ENCODE results near the gene ZNF266. TPM values are rescaled to one million over a fixed set of nuclear protein-coding genes. Genes with fewer than 3 reads are reported as not detected.

Gene ZNF266
- total RNA-seq, 1 donor from 2014 or later: 26.5 TPM

DNA sequence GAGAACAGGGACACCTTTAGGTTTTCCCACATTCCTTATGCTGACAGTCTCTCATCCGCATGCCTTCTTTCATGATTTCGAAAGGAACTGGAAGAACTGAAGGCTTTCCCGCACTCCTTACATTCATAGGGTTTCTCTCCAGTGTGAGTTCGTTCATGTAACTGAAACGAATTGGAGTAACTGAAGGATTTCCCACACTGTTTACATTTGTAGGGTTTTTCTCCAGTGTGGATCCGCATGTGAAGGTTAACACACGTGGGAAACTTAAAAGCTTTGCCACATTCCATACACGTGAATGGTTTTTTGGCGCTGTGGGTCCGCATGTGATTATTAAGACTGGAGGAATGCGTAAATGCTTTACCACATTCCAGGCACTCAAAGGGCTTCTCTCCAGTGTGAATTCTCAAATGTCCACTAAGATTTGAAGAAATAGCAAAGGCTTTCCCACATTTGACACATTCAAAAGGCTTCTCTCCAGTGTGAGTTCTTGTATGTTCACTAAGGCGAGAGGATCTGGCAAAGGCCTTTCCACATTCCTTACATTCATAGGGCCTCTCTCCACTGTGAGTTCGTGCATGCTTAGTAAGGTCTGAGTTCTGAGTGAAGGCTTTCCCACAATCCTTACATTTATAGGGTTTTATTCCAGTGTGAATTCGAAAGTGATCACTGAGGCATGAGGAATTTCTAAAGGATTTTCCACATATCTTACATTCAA lies 22.0 kb downstream of the ZNF266 start:
- H3K36me3 Mint-ChIP-seq (ENCODE audit: low read depth): peaks cover 82% of the 10 kb centered on the region
- peaks cover 78% of the 10 kb centered on the region for H3K9me3 Mint-ChIP-seq
- DNase-seq (ENCODE audit: low spot score): no peak
- no peaks in the 10 kb centered on the region for H3K27me3 Mint-ChIP-seq (ENCODE audit: low read depth)
- no peak overlapping the region for H3K27ac Mint-ChIP-seq
- H3K4me1 Mint-ChIP-seq (ENCODE audit: low read depth): no peaks in the 10 kb centered on the region
- intact Hi-C loops (cut with micrococcal nuclease): no loop called here
- no peak overlapping the region for H3K4me3 Mint-ChIP-seq (ENCODE audit: low read depth)

DNA sequence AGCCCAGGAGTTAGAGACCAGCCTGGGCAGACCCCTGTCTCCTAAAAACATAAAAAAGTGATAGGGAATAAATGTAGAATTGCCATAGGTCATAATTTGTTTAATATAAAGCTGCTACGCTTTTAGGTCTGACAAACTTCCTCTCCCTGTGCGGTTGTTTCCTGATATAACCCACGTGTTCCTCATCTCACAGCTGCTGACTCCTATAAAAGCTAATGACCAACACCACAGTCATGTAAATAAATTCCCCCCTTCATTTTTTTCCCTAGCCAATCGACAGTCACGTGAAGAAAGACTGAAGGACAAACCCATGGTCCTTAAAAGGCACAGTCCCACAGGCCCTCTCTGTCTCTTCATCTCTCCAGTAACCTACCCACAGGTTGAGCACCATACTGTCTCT lies 27.5 kb downstream of the ZNF266 start:
- H3K36me3 Mint-ChIP-seq (ENCODE audit: low read depth): peaks cover 42% of the 10 kb centered on the region
- H3K27ac Mint-ChIP-seq: no peak overlapping the region
- peak overlapping the region; percentile 35 for H3K4me3 Mint-ChIP-seq (ENCODE audit: low read depth)
- no peaks in the 10 kb centered on the region for H3K27me3 Mint-ChIP-seq (ENCODE audit: low read depth)
- peaks cover 4% of the 10 kb centered on the region for H3K4me1 Mint-ChIP-seq (ENCODE audit: low read depth)
- no peak for DNase-seq (ENCODE audit: low spot score)
- peaks cover 73% of the 10 kb centered on the region for H3K9me3 Mint-ChIP-seq
- intact Hi-C loops (cut with micrococcal nuclease): no loop called here

DNA sequence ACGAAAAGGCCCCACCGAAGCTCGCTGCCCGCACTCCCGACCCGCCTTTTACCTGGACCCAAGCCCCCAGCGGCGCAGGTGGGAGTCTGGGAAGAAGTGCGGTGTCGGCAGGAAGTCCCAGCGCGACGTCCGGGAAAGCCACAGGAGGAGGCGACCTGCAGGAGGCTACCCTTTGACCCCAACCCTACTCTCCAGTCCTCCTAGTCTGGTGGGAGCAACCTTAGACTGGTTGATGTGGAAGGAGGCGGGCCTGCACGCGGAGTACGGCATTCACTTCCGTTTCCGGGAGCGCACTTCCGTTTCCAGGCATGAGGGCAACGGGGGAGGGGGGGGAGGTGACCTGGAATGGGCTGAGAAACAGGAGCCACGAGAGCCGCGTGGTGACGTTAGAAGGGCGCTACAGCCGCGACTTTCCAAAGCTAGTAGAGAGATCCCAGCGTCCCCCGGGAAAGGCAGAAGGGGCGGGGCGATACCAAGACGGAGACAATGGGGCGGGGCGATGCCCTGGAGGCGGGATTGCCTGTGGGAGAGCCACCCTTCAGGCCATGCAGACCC lies 28.5 kb downstream of the ZNF266 start:
- DNase-seq (ENCODE audit: low spot score): peak; percentile 12
- peaks cover 4% of the 10 kb centered on the region for H3K4me1 Mint-ChIP-seq (ENCODE audit: low read depth)
- H3K27ac Mint-ChIP-seq: no peak overlapping the region
- intact Hi-C loops (cut with micrococcal nuclease): no loop called here
- H3K36me3 Mint-ChIP-seq (ENCODE audit: low read depth): peaks cover 35% of the 10 kb centered on the region
- no peaks in the 10 kb centered on the region for H3K27me3 Mint-ChIP-seq (ENCODE audit: low read depth)
- peaks cover 64% of the 10 kb centered on the region for H3K9me3 Mint-ChIP-seq
- peak overlapping the region; percentile 70 for H3K4me3 Mint-ChIP-seq (ENCODE audit: low read depth)

DNA sequence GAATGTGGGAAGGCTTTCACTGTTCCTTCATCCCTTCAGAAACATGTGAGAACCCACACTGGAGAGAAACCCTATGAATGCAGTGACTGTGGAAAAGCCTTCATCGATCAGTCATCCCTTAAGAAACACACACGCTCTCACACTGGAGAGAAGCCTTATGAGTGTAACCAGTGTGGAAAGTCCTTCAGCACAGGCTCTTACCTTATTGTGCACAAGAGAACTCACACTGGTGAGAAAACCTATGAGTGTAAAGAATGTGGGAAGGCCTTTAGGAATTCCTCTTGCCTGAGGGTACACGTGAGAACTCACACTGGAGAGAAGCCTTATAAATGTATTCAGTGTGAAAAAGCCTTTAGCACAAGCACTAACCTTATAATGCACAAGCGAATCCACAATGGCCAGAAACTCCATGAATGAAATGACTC lies 54.0 kb downstream of the ZNF266 start:
- Mint-ChIP-seq H3K27me3 (ENCODE audit: low read depth) (no peaks in the 10 kb centered on the region), H3K4me3 (ENCODE audit: low read depth) (no peak overlapping the region), H3K4me1 (ENCODE audit: low read depth) (no peaks in the 10 kb centered on the region), H3K9me3 (peaks cover 69% of the 10 kb centered on the region), H3K36me3 (ENCODE audit: low read depth) (peaks cover 14% of the 10 kb centered on the region), H3K27ac (no peak overlapping the region)
- intact Hi-C loops (cut with micrococcal nuclease): no loop called here
- no peak for DNase-seq (ENCODE audit: low spot score)

DNA sequence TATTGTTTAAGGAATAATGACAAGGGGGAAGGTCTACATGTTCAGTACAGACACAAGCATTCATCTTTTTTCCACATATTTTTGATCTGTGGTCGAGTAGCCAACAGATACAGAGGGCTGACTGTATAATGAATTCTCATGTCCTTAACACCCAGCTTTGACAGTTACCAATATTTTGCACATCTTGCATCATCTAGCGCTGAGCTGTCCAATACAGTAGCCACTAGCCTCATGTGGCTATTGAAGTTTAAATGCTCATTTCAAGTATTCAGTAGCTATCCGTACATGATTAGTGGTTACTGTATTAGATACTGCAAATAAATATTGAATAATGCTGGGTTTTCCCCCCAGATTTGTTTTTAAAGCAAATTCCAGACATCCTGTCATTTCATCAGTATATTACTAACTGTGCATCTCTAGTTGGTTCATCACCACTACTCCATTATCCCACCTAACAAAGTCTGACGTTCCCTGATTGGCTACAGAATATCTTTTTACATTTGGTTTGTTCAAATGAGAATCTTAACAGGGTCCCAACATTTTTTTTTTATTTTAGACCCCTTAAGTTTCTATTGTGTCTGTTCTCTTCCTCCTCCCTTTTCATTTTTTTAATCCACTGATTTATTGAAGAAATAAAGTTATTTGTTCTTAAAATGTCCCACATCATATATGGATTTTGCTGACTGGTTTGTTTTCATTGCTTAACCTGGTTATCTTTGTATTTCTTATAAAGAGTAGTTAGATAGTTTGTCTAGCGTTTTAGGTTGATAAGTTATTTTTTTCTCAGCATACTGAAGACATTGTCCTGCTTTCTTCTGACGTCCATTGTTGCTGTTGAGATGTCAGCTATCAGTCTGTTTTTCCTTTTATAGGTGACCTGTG lies 64.4 kb downstream of the ZNF266 start:
- no peaks in the 10 kb centered on the region for H3K4me1 Mint-ChIP-seq (ENCODE audit: low read depth)
- H3K9me3 Mint-ChIP-seq: peaks cover 67% of the 10 kb centered on the region
- H3K27me3 Mint-ChIP-seq (ENCODE audit: low read depth): no peaks in the 10 kb centered on the region
- no peak for DNase-seq (ENCODE audit: low spot score)
- no peak overlapping the region for H3K27ac Mint-ChIP-seq
- no peaks in the 10 kb centered on the region for H3K36me3 Mint-ChIP-seq (ENCODE audit: low read depth)
- H3K4me3 Mint-ChIP-seq (ENCODE audit: low read depth): no peak overlapping the region
- intact Hi-C loops (cut with micrococcal nuclease): no loop called here

DNA sequence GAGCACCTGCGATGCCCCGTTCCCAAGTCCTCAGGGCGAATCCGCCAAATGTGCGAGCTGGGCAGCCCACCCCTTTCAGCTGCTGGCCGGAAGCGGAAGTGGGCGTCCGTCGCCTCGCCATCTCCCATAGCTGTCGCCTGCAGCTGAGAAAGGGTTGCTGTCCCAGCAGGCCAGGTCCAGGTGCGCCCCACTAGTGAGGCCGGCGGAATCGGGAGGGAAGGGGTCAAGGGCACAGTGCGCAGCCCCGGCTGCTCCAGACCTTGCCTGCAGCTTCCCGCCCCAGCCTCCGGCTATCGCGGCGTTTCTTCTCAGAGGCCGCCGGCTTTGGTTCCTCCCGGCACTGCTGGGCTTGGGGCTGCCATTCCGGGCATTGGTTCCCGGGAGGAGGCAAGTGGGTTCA lies 72.5 kb downstream of the ZNF266 start, which contains the start of gene ZNF177:
Gene ZNF177 (plus strand): TSS at position 109 of the 400 bp plus-strand sequence. CDS start 15,299 bp downstream, outside the sequence.
- Mint-ChIP-seq H3K9me3 (peaks cover 49% of the 10 kb centered on the region), H3K4me1 (ENCODE audit: low read depth) (no peaks in the 10 kb centered on the region), H3K27me3 (ENCODE audit: low read depth) (no peaks in the 10 kb centered on the region), H3K36me3 (ENCODE audit: low read depth) (no peaks in the 10 kb centered on the region), H3K4me3 (ENCODE audit: low read depth) (no peak within 1 kb of the TSS), H3K27ac (no peak within 1 kb of the TSS)
- no peak for DNase-seq (ENCODE audit: low spot score)
- intact Hi-C loops (cut with micrococcal nuclease): no loop called here

Other genes starting within 250 kb of the ZNF266 start
- not detected in 2 replicates for gene OR7D4, start 216.0 kb downstream of the ZNF266 start, total RNA-seq
- not detected in 2 replicates for gene OR7E24, start 184.6 kb downstream of the ZNF266 start, total RNA-seq
- 4.4 and 5.2 TPM in 2 replicates for gene ZNF699, start 125.7 kb downstream of the ZNF266 start, total RNA-seq
- 8.2 and 8.4 TPM in 2 replicates for gene ZNF559, start 111.4 kb downstream of the ZNF266 start, total RNA-seq
- gene ZNF177, start 72.6 kb downstream of the ZNF266 start, total RNA-seq: 0.46 and 0.48 TPM in 2 replicates
- gene ZNF560, start 63.0 kb upstream of the ZNF266 start, total RNA-seq: not detected in 2 replicates
- 10.4 and 10.5 TPM in 2 replicates for gene ZNF426, start 103.1 kb upstream of the ZNF266 start, total RNA-seq
- 57.2 and 62.2 TPM in 2 replicates for gene ZNF121, start 148.9 kb upstream of the ZNF266 start, total RNA-seq
- 27.1 and 28.3 TPM in 2 replicates for gene ZNF561, start 185.7 kb upstream of the ZNF266 start, total RNA-seq
- 17.3 and 18.2 TPM in 2 replicates for gene ZNF562, start 239.5 kb upstream of the ZNF266 start, total RNA-seq

Data from activated T-helper 2 cell treated with anti-CD3 and anti-CD28 coated beads, Interferon-gamma antibody, Interleukin-2, Interleukin-4, amounts not matched to agents 10 μg/mL and 5 μg/mL and 100 μg/mL, durations not matched to agents 14 hours and 24 hours and 36 hours (primary cell).